Measurements from ENCODE around the gene SEMA3F. TPM values are rescaled to one million over a fixed set of nuclear protein-coding genes. Genes with fewer than 3 reads are reported as not detected.

The SEMA3F gene
- total RNA-seq, 1 donor from 2014 or later = 78.1 TPM

GRCh38 chr3:50158530-50159146 is 3.5 kb downstream of the SEMA3F start:
- no peak for DNase-seq (ENCODE audit: extremely low spot score in 2 of 2)
- intact Hi-C loops (cut with DNase I) = no loop called here
- Histone ChIP-seq H3K4me1 (peaks cover 83% of the 10 kb centered on the region), H3K9me3 (no peaks in the 10 kb centered on the region), H3K27me3 (no peaks in the 10 kb centered on the region), H3K4me3 (no peak overlapping the region), H3K36me3 (no peaks in the 10 kb centered on the region), H3K27ac (peak overlapping the region; percentile 86)
- no peak for TF ChIP-seq POLR2AphosphoS5 (IDR thresholded peaks at IDR 0.05; ENCODE audit: insufficient read depth in 1 of 2, low read depth in 1 of 2)
- no peak for TF ChIP-seq CTCF (IDR thresholded peaks at IDR 0.05)
- TF ChIP-seq POLR2A (IDR thresholded peaks at IDR 0.05) = no peak

- no peak overlapping the region for H3K4me3 ChIP-seq
- intact Hi-C loops (cut with DNase I) = no loop called here
- TF ChIP-seq POLR2AphosphoS5 (IDR thresholded peaks at IDR 0.05; ENCODE audit: insufficient read depth in 1 of 2, low read depth in 1 of 2) = no peak
- TF ChIP-seq POLR2A (IDR thresholded peaks at IDR 0.05) = no peak
- no peak for TF ChIP-seq CTCF (IDR thresholded peaks at IDR 0.05)
- H3K27ac ChIP-seq = peak overlapping the region; percentile 86
- no peaks in the 10 kb centered on the region for H3K27me3 ChIP-seq
- H3K4me1 ChIP-seq = peaks cover 92% of the 10 kb centered on the region
- no peaks in the 10 kb centered on the region for H3K36me3 ChIP-seq
- DNase-seq (ENCODE audit: extremely low spot score in 2 of 2) = no peak
- no peaks in the 10 kb centered on the region for H3K9me3 ChIP-seq
Measured at GRCh38 chr3:50160561-50160983, 5.4 kb downstream of the SEMA3F start.

GRCh38 chr3:50161320-50161719 is 6.2 kb downstream of the SEMA3F start:
- TF ChIP-seq CTCF (IDR thresholded peaks at IDR 0.05) (no peak), POLR2AphosphoS5 (IDR thresholded peaks at IDR 0.05; ENCODE audit: insufficient read depth in 1 of 2, low read depth in 1 of 2) (peak; percentile 46 to 67), POLR2A (IDR thresholded peaks at IDR 0.05) (no peak)
- no peak for DNase-seq (ENCODE audit: extremely low spot score in 2 of 2)
- no peaks in the 10 kb centered on the region for H3K9me3 ChIP-seq
- intact Hi-C loops (cut with DNase I) = no loop called here
- peaks cover 93% of the 10 kb centered on the region for H3K4me1 ChIP-seq
- no peaks in the 10 kb centered on the region for H3K27me3 ChIP-seq
- H3K4me3 ChIP-seq = no peak overlapping the region
- no peaks in the 10 kb centered on the region for H3K36me3 ChIP-seq
- peak overlapping the region; percentile 86 for H3K27ac ChIP-seq

GRCh38 chr3:50162034-50162883 is 7.1 kb downstream of the SEMA3F start:
- intact Hi-C loops (cut with DNase I) = no loop called here
- Histone ChIP-seq H3K9me3 (no peaks in the 10 kb centered on the region), H3K4me3 (no peak overlapping the region), H3K27ac (peak overlapping the region; percentile 86), H3K36me3 (no peaks in the 10 kb centered on the region), H3K4me1 (peaks cover 99% of the 10 kb centered on the region), H3K27me3 (no peaks in the 10 kb centered on the region)
- DNase-seq (ENCODE audit: extremely low spot score in 2 of 2) = no peak
- TF ChIP-seq POLR2A (IDR thresholded peaks at IDR 0.05) = no peak
- no peak for TF ChIP-seq POLR2AphosphoS5 (IDR thresholded peaks at IDR 0.05; ENCODE audit: insufficient read depth in 1 of 2, low read depth in 1 of 2)
- TF ChIP-seq CTCF (IDR thresholded peaks at IDR 0.05) = no peak
